HG03066 (cell line): Measurements from ENCODE around the gene AKAP9.
"Not testable (repeated sequence)": the region's sequence is repeated elsewhere in the genome, so short reads cannot be mapped to it uniquely, and the experiment has no call there.

Experiments used
- ATAC-seq: cut with Tn5 transposase; IDR thresholded peaks from one replicate; pipeline ENCODE4 v1.9.1; 2021; ENCODE audit warnings: low read depth; ENCODE audit not compliant: unreplicated experiment

AKAP9 gene

DNA sequence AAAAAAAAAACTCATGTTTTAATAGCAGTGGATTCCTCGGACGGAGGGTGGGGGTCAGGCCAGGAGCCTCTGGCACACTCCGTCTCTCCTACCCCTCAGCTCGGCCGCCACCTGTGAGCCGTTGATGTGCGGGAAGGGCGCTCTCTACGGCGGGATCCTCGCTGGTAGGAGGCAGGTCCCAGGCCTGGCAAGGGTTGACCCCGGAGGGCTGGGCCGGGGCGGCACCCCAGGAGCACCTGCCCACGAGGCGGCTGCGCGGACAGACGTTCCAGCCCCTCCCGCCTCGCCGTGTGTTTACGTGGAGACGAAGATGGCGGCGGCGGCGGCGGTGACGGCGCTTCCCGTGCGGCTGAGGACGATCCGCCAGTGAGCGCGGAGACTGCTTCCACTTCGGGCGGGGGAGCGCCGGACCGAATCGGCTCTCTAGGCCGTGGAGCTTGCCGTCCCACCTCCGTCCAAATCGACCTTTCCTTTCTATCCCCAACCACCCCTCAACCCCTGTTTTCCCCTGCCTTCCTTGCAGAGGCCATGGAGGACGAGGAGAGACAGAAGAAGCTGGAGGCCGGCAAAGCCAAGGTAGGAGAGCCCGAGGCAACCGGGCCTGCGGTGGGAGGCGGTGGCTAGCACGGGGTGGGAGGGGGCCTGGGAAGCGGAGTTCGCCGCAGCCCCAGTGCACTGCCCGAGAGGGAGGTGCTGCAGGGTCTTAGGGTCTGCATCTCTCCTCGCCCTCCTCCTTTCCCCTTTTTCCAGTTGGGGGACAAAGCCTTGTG is at the start of gene AKAP9:
Gene AKAP9 (plus strand): TSS at position 291 of the 770 bp plus-strand sequence. CDS start 238 bp downstream, at position 529.
- peak; percentile 96 for ATAC-seq

DNA sequence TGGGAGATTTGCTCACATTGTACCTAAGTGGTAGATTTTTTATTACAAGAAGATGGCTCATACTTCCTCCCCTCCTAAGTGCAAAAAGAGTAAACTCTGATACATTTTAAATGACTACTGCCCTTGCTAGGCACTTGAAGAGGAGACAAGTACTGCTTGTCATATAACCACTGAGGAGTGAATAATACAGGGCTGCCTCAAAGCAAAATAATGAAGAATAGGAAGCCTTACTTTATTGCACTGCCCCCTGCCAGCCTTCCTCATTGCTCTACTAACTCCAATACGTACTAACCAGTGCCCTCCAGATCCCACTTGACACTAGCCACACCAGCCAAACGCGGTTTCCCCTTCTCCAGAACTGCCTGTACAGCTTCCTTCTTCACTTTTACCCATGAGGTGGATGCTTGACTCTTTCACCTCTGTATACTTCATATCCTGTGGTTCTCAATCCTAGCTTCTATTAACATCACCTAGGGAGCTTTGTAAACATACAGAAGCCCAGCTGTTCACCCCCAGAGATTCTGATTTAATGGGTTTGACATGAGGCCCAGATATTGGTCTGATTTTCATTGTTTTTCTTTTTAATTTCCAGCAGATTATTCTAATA is 48.5 kb upstream of the AKAP9 start:
- no peak for ATAC-seq

DNA sequence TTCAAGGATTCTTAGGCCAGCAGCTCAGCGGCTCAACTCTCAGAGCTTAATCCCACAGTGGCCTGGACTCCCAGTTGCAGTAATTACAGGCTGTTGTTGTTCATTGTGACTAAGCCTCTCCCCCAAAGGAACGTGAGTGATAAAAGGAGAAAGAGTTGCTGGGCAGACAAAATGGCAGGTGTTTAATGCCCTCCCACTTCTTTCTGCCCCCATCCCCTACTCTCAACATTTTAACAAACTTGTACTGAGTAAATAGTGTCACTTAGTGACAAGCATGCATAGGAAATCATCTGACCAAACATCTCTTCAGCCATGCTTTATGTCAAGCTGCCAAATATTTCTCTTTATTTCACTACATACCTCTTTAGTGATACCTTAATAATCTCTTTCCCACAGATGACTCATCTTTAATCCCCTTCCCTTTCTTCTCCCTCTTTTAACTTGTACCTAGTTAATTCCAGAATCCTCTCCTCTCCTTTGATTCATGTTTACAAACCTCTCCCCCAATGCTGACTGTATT is 47.8 kb upstream of the AKAP9 start:
- ATAC-seq = no peak

DNA sequence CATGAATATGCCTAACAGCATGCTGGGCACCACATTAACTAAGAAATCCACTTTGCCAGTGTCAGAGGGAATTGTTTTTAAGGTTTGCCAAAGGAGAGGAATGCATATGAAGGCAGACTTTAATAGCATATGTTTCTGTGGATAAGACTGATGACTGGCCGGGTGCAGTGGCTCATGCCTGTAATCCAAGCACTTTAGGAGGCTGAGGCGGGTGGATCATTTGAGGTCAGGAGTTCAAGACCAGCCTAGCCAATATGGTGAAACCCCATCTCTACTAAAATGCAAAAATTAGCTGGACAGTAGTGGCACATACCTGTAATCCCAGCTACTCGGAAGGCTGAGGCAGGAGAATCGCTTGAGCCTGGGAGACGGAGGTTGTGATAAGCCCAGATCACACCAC is 47.0 kb upstream of the AKAP9 start:
- ATAC-seq = not testable (repeated sequence)

DNA sequence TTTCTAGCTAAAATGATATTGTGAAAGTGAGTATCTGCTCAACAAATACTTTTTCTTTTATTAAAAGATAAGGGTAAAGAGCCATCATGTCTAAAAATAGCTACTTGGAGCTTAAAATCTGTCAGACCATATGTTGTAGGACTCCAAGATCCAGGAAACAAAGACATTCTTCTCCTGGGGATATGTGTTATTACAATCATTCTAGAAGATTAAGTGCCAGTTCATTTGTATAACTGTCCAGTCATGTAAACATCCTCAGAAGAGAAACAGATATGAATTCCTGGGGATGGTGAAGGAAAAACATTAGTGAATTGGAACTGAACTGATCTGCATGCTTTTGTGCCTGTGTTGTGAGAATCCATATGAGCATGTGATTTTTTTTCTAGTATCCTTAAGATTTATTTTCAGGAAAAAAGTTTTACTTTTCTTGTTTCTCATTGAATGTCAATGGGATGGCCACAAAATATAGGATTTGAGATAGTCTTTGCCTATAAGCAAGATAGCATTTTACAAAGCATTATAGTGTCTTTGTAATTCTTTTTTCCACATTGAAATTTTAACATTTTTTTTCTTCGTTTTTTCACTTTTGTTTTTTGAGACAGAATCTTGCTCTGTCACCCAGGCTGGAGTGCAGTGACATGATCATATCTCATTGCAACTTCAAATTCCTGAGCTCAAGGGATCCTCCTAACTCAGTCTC is 45.7 kb upstream of the AKAP9 start:
- no peak for ATAC-seq

DNA sequence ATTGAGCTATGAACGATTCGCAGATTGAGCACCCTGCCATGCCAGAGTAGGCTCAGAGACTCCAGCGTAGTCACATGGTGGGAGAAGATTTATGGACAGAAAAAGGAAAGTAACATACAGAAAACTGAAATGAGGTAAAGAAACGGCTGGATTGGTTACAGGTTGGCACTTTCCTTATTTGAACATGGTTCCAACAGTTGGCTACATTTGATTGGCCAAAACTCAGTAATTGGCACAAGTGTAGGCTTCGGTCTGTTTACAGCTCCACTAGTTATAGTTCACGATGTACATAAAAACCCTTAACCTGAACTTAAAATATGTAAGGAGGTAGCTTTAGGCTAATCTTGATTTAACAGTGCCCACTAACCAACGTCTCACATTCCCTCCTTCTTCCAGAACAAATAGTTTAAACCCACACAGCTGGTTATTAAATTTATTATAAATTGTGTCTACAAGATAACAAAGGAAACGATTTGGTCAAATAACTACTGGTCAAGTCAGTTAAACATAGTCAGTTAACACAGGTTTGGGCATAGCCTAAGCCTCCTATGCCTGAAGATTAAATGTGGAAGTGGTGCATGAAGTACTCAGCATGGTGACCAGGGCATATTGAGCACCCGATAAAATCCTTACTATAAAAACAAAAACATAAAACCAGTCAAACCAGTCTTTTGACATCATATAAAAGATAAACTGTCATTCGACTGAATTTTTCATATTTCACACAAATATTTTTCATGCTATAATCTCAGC is 42.2 kb upstream of the AKAP9 start:
- ATAC-seq = no peak

DNA sequence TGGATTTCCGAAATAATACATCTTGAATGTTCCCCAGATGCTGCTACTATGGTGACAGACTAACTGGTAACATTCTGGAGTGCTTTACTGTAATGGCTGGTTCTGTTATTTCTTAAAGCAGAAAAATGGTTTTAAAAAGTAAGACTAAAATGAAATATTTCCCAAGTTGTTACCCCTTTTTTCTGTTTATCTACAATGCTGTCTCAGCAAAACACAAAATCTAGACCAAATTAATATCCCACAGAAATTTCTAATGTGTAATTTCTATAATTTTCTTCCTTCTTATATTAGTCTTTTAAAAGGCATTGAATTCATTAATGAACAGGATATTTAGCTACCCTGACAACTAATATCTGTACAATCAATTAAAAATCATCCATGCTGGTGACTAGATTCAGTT is 41.1 kb upstream of the AKAP9 start:
- ATAC-seq = no peak

DNA sequence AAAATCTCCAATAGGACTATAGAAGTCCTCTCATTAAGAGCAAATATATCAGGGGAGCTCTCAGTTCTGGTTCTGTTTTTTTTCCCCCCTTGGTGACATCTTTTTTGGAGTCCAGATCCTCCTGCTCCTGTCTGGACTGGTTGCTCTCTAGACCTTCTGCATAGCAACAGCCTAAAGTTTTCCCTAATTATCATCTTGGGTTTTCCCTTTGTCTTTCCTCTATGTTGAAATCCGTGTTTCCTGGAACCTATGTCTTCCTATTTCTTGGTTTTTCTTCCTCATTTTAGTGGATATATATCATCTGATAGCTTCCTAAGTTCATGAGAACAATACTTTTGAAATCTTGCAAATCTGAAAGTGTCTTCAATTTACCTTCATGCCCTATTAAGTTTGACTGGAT is 30.5 kb upstream of the AKAP9 start:
- ATAC-seq = no peak

DNA sequence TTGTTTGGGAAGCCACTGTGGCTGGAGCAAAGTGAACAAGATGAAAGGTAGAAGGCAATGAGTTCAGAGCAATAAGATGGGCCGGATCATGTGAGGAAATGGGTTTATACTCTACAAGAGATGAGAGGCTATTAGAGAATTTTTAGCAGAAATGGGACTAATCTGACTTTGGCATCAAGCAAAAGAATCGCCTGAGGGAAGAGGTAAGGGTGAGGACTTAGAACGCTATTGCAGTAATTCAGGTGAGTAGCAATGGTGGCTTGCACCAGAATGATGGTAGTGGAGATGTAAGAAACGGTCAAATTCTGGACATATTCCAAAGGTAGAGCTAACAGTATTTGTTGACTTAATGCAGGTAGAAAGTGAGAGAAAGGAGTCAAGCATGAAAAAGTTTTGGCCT is 29.5 kb upstream of the AKAP9 start:
- no peak for ATAC-seq

DNA sequence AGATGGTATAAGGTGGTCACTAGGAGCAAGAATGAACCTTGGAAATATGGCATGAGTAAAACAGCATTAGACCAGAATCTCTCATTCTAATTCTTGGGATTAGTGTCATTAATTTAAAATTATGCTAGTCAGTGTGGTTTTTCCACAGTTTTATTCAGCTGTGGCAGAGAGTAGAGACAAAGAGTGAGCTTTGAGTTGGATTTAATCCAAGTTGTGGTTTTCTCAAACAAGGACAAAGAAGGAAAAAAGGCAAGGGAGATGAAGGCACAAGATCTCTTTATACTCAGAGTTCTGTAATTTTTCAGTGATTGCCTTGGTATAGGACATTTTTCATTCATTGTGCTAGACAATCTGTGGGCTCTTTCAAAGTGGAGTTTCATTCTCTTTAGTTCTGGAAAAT is 28.2 kb upstream of the AKAP9 start:
- no peak for ATAC-seq

DNA sequence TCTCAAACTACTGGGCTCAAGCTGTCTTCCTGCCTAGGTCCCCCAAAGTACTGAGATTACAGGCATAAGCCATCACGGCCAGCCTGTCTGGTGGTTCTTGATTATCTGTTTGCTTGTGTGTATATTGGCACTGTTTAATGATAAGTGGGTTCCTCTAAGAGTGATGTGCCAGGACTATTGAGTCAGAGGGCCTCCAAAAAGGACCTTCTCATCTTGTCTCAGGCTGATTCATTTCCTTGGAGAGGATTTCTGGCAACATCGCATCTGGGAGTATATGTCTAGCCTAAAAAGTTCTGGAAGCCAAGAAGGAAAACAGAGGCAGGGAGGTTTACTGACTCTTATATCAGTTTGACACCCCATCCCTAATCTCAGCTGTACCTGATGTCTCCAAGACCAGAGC is 27.1 kb upstream of the AKAP9 start:
- ATAC-seq = no peak

DNA sequence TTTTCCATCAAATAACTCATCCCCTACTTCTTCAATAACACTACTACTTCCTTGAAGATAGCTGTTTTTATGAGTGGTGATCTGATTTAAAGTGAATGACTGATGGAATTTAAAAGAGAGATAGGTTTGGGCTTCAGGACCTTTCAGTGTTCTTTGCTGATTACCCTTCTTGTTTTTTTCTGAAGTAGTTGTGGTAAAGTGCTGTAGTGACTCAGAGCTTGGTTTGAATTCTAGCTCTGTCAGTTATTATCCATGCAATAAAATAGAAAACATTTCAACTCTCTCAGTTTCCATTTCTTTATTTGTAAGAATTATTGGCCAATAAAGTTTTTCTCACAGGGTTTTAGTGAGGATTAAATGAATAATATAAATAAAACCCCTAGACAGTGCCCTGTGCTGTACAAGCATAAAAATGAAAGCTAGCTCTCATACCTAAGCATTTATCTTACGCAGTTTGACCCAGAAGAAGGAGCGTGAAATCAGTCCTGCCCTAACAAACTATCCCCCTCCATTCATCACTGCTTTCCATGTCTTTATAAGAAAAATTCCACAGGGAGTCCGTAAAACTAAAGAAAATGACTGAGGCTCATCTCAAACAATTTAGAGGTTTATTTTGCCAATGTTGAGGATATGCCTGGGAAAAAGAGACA is 25.1 kb upstream of the AKAP9 start:
- no peak for ATAC-seq

DNA sequence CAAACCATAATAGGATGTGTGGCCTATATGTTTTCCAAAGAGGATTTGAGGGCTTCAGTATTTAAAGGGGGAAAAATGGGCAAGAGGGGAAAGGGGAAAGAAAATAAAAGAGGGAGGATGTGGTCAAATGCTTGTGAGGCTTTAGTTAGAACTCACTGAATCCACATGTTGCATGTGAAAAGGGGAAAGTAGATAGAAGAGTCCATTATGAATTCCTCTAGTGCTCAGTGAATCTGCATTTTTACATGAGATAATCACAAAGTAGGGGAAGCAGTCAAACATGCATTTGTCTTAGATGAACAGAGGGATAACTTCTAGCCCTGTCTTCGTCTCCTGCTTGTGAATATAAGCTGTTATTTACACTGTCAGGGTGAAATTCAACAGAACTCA is 24.6 kb upstream of the AKAP9 start:
- ATAC-seq = no peak

DNA sequence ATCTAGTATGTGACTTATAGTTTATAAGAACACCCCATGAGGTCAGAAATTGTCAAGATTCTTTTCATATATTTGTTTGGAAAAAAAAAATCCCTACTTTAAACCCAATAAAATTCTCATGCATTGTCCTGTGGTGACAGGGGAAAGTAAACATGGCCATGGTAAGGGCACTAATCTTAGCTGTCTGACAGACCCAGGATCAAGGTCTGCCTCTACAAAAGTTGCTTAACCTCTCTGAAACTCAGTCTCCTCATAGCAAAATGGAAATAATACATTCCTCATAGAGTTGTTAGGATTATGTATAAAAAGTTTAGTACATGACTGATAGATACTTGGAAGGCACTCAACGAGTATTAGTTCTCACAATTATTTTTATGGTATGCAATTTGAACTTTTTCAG is 22.3 kb upstream of the AKAP9 start:
- ATAC-seq = no peak

DNA sequence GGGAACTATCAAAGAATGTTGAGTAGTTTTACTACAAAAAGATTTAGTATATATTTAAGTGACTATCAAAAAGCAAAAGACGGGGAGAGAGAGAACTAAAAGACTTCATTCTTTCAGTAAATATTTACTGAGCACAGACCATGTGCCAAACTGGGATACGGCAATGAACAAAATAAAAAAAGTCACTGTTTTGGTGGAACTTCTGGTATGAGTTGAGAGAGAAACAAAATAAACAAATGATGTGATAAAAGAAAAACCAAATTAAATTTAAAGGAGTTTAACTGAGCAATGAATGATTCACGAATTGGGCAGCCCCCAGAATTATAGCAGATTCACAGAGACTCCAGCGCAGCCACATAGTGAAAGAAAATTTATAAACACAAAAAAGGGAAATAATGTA is 17.8 kb upstream of the AKAP9 start:
- ATAC-seq = no peak

DNA sequence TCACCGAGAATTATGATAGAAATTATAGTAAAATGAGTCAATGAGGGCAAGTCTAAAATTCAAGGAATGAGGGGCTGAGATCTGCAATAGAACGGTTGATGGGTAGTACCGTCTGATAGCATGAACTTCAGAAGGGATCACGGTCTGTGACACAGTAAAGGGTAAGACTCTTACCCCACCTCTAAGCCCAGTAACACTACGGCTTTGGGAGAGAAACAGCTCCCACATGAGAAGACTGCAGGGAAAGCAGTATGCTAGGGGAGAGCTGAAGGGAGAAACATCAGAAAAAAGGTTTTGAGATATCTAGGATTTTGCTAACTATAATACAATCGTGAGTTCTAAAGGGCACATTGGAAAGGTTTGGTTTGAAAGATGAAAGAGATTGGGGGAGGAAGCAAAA is 12.8 kb upstream of the AKAP9 start:
- no peak for ATAC-seq

DNA sequence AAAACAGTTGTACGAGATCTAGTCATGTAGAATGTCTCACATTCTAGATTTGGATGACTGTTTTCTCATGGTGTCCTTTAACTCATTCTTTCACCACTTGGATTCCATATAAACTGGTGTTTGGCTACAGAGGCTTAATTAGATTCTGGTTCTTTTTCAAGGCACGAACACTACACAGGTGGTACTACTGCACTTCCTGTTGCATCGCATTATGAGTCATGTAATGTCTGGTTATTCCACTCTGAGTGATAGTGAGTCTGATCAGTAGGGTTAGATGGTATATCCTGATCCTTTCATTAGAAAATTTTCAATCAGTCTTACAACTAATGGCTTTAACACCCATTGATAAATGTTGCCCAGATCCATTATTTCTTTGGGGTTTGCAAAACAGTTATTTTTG is 11.2 kb upstream of the AKAP9 start:
- ATAC-seq = no peak

DNA sequence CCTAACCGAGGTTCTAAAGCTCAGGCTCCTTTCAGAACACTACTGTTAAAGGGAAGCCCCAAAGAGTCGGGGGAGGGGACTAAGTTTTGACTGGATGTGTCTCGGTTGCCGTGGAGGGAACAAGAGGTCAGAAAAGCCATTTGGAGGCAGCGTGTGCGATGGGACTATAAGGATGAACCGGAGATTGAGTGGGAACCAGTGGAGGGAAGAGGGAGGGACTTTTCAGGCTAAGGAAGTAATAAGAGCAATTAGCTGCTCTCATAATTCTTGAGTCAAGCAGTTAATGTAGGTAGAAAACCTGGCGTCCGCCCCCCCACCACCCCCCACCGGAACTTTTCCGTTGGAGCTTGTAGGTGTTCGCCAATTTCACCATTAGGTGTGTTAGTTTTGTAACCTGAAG is 491 bp upstream of the AKAP9 start:
- ATAC-seq = peak; percentile 9

DNA sequence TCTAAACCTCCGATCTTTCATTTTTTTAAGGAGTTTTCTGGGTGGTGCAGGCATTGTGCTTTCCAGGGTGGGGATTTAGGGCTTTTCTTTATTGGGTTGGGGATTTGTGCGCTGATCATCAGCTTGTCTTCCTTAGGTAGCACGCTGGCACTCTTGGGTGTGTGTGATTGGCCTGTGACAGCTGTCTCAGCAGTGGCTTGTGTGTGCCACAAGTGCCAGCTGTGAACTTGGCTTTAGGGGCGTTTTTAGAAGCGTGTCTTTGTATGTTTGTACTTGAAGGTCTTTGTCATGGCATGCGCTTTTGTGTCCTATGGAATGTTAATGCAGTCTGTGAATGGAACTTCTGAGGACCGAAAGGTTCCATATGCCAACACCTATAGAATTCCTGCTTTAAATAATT is 788 bp downstream of the AKAP9 start:
- no peak for ATAC-seq

DNA sequence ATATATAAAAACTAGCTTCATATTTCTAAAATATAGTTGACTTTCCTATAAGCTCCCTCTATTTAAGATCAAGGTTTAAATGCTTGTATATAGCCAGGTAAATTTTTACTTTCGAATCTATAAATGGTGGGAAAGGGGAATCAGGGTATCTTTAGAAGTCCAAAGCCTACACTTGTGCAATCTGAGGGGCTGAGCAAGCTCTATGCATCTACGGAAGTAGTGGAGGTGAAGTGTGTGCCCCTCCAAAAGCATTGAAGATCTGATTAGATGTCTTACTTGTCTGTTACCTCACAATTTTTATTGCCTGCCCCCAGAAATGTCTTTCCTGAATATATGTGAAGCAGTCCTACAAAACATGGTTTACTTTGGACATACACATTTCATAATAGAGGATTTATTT is 1.6 kb downstream of the AKAP9 start:
- ATAC-seq = no peak
